Peyer's patch (tissue), 4 donors: ENCODE measurements around the gene NDRG3.

ENCODE experiments used
- POLR2A ChIP-seq, 2 donors: fragments of 450-650 bp; IDR thresholded peaks; one replicate each; pipeline ENCODE4 v1.5.1; 2017; ENCODE audit warnings: antibody characterized with exemption in 2 of 2, mild to moderate bottlenecking in 2 of 2, moderate library complexity in 2 of 2
- TF ChIP-seq, protein P1 (sequence below), 6 experiments: fragments of 450-650 bp in 4 of 6; fragments of 200-600 bp in 2 of 6; sonication (generic) in 1 of 6; IDR thresholded peaks; one replicate each; pipeline ENCODE4 v1.5.1; 2017 to 2019; ENCODE audit warnings: antibody characterized with exemption in 6 of 6, mild to moderate bottlenecking in 3 of 6, moderate library complexity in 1 of 6

DNA sequence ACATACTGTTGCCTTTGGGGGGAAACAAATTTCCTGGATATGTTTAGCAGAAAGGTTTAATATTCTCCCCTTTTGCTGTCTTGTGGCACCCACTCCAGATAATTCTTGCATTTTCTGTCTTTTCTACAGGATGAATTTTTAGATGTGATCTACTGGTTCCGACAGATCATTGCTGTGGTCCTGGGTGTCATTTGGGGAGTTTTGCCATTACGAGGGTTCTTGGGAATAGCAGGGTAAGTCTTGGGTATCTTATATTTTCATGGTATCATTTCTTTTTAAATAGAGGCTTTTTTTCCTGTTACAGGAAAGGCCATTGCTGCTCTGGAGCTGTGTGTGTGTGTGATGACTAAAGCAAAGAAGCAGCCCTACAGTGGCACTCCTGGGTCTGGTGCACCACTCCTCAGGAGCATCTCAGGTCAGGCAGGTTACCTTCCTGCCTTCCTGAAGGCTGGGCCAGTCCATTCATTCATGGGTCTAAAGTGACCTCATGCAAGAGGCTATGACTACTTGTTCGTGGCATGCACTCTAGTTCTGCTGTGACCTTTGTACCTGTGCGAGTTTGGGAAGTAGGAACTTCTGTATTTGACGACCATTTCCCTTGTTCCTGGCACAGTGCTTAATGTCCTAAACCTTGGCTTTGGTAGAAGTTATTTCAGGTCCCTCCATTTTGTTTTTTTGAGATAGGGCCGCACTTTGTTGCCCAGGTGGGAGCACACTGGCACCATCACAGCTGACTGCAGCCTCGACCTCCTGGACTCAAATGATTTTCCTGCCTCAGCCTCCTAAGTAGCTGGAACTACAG, 138.1 kb downstream of the NDRG3 start:
- TF ChIP-seq, protein P1, sequence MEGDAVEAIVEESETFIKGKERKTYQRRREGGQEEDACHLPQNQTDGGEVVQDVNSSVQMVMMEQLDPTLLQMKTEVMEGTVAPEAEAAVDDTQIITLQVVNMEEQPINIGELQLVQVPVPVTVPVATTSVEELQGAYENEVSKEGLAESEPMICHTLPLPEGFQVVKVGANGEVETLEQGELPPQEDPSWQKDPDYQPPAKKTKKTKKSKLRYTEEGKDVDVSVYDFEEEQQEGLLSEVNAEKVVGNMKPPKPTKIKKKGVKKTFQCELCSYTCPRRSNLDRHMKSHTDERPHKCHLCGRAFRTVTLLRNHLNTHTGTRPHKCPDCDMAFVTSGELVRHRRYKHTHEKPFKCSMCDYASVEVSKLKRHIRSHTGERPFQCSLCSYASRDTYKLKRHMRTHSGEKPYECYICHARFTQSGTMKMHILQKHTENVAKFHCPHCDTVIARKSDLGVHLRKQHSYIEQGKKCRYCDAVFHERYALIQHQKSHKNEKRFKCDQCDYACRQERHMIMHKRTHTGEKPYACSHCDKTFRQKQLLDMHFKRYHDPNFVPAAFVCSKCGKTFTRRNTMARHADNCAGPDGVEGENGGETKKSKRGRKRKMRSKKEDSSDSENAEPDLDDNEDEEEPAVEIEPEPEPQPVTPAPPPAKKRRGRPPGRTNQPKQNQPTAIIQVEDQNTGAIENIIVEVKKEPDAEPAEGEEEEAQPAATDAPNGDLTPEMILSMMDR (IDR thresholded peaks at IDR 0.05): no peak
- peak in 1 of 2 donors; percentile 43 for TF ChIP-seq POLR2A (IDR thresholded peaks at IDR 0.05)
